ENCODE results near the gene KCNAB2.

The KCNAB2 gene

DNA sequence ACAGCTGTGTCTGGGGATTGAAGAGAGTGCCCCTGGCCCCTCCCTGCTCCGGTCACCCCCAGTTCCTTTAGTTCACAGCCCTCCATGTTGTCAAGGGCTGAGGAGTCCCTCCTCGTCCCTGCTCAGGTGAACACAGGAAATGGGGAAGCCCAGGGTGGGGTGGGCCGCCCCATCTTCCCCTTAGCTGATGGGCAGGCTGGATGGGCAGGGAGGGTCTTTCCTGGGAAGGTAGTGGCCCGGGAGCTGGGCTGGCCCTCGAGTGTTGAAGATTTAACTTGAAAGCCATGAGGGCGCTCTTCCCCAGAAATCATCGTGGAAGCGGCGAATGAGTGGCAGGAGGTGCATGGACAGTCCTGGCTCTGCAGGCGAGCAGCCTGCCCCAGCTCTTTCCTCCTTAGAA is 35.1 kb upstream of the KCNAB2 start:
- TF ChIP-seq, protein P1, sequence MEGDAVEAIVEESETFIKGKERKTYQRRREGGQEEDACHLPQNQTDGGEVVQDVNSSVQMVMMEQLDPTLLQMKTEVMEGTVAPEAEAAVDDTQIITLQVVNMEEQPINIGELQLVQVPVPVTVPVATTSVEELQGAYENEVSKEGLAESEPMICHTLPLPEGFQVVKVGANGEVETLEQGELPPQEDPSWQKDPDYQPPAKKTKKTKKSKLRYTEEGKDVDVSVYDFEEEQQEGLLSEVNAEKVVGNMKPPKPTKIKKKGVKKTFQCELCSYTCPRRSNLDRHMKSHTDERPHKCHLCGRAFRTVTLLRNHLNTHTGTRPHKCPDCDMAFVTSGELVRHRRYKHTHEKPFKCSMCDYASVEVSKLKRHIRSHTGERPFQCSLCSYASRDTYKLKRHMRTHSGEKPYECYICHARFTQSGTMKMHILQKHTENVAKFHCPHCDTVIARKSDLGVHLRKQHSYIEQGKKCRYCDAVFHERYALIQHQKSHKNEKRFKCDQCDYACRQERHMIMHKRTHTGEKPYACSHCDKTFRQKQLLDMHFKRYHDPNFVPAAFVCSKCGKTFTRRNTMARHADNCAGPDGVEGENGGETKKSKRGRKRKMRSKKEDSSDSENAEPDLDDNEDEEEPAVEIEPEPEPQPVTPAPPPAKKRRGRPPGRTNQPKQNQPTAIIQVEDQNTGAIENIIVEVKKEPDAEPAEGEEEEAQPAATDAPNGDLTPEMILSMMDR (conservative IDR thresholded peaks at IDR 0.05; ENCODE audit: low read depth, low read length): no peak
- H3K4me3 ChIP-seq (ENCODE audit: low read depth, low read length): no peak overlapping the region
- no peak for DNase-seq (ENCODE audit: low read depth)

DNA sequence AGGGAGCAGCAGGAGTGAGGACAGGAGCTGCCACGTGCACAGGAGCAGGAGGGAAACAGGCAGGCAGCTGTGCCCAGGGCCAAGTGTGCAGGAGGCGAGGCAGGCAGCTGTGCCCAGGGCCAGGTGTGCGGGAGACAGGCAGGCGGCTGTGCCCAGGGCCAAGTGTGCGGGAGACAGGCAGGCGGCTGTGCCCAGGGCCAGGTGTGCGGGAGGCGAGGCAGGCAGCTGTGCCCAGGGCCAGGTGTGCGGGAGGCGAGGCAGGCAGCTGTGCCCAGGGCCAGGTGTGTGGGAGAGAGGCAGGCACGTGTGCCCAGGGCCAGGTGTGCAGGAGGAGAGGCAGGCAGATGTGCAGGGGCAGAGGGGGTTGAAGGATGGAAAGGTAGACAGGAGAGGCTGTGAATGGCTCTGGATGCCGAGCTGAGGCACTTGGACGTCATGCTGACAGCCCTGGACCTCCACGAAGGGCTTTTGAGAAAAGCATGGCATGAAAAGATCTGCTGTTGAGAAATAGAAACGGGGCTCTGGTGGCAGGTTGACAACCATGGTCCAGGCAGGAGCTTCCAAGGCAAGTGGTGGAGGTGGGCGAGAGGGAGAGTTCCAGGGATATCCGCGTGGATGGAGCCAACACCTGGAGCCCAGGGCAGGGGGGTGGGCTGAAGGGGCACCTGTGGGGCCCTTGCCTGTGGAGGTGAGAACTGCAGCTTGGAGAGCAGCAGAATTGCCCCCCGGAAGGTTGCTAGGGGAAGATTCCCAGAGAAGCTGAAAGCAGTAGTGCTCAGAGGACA is 34.3 kb upstream of the KCNAB2 start:
- H3K4me3 ChIP-seq (ENCODE audit: low read depth, low read length): no peak overlapping the region
- no peak for DNase-seq (ENCODE audit: low read depth)
- TF ChIP-seq, protein P1 (conservative IDR thresholded peaks at IDR 0.05; ENCODE audit: low read depth, low read length): no peak

DNA sequence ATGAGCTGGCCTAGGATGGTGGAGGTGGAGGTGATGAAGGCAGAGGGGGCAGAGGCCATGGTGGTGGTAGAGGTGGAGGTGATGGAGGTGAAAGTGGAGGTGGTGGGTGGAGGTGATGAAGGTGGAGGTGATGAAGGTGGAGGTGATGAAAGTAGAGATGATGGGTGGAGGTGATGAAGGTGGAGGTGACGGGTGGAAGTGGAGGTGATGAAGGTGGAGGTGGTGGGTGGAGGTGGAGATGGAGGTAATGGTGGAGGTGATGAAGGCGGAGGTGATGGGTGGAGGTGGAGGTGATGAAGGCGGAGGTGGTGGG is 33.8 kb upstream of the KCNAB2 start:
- TF ChIP-seq, protein P1 (conservative IDR thresholded peaks at IDR 0.05; ENCODE audit: low read depth, low read length): no peak
- no peak overlapping the region for H3K4me3 ChIP-seq (ENCODE audit: low read depth, low read length)
- DNase-seq (ENCODE audit: low read depth): no peak

DNA sequence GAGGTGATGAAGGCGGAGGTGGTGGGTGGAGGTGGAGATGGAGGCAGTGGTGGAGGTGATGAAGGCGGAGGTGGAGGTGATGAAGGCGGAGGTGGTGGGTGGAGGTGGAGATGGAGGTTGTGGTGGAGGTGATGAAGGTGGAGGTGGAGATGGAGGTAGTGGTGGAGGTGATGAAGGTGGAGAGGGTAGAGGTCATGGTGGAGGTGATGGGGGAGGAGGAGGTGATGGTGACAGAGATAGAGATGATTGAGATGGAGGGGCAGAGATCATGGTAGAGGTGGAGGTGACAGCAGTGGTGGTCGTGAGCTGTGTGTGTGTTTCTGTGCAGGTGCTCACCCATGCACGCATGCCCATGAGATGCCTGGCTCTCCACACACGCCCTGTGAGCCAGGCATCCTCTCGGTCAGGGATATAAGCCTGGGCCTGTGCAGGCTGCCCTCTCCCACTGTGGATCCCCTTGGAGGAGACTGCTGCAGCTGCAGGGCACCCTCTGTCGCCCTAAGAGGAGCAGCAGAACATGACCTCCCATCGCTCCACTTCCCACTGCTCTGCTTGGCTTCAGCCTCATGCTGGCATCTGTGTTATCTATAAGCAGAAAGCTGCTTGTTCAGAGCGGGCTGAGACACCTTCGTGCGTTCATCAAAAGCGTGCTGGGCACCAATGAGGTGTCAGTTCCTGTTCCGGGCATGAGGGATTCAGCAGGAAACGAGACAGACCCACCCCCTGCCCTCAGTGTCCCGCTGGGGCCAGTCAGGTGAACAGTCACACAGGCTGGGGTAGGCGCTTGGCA is 33.0 kb upstream of the KCNAB2 start:
- no peak for DNase-seq (ENCODE audit: low read depth)
- H3K4me3 ChIP-seq (ENCODE audit: low read depth, low read length): no peak overlapping the region
- TF ChIP-seq, protein P1 (conservative IDR thresholded peaks at IDR 0.05; ENCODE audit: low read depth, low read length): no peak

DNA sequence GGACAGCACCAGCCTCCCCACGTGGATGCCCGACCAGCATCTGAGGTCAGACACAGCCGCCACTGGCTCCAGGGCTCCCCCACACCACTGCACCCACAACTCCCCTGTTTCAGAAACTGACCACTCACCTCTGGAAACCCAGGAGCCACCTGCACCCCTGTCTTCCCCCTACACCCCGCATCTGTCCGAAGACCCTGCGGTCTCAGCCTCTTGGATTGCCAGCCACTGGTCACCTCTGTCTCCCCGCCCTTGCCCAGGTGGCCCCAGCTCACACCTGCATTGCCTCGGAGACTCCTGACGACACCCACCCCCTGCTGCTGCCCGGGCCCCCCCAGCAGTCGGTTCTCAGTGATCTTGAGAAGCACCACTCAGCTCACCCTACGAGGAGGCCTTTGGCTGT is 32.2 kb upstream of the KCNAB2 start:
- DNase-seq (ENCODE audit: low read depth): no peak
- H3K4me3 ChIP-seq (ENCODE audit: low read depth, low read length): no peak overlapping the region
- TF ChIP-seq, protein P1 (conservative IDR thresholded peaks at IDR 0.05; ENCODE audit: low read depth, low read length): no peak

DNA sequence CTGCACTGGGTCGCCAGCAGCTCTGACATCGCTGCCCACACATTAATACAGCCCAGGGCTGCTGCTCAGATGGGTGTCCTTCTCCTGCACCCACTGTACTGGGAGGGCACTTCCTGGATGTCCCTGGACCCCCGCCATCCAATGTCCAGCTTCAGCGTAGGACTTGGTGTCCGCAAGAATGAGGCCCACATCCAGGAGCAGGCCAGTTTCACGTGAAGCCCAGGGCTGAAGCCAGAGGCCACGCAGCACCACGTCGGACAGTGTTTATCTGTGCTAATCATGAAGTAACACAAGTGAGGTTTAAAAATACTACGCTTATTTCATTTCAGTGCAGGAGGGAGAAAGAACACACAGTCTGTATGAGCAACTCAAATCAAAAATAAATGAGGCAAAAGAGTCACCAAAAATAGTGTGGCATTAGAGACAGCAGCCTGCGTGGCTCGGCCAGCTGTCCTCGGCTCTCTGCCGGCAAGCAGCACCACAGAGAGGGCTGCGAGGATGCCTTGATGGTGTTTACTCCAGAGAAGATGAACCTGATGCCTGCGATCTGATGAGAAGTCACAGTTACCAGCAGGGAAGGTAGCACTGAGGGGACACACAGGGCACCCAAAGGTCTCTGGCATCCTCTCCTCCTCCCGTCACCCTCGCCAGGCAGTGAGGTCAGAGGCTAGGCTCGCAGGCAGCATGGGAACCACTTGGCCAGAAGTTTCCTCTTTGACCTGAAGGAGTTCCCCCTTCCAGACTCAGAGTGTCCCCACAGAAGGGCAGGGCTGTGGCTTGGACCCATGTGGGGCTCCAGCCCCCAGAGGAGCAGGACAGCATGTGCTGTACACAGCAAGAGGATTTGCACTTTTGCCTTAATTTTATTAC is 31.3 kb upstream of the KCNAB2 start:
- no peak for DNase-seq (ENCODE audit: low read depth)
- TF ChIP-seq, protein P1 (conservative IDR thresholded peaks at IDR 0.05; ENCODE audit: low read depth, low read length): no peak
- H3K4me3 ChIP-seq (ENCODE audit: low read depth, low read length): no peak overlapping the region

Data from choroid plexus epithelial cell (primary cell).